ENCODE measurements around the gene OTULIN. TPM values are rescaled to one million over a fixed set of nuclear protein-coding genes. Genes with fewer than 3 reads are reported as not detected.

OTULIN gene
- total RNA-seq, 1 experiment from 2014 or later, result 20.0 TPM

DNA sequence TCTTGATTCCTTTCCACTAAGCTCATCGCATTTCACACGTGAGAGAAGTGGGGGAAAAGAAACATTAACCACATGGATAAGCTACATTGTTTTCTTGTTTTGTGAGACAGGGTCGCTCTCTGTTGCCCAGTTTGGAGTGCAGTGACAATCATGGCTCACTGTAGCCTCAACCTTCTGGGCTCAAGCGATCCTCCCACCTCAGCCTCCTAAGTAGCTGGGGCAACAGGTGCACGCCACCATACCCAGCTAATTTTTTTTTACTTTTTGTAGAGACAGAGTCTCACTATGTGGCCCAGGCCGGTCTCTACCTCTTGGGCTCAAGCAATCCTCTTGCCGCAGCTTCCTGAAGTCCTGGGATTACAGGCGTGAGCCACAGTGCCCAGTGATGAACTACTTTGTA is 2.8 kb downstream of the OTULIN start:
- POLR2A ChIA-PET (ENCODE audit: low non-redundant PET), result no interaction called here
- CTCF ChIA-PET, result no interaction called here
- H3K4me3 ChIP-seq (ENCODE audit: low read depth, low read length, poor library complexity, severe bottlenecking), result no peak overlapping the region
- no peaks in the 10 kb centered on the region for H3K9me3 ChIP-seq (ENCODE audit: low read depth, low read length, poor library complexity, severe bottlenecking)
- intact Hi-C loops (cut with micrococcal nuclease; ENCODE audit: unreplicated experiment), result no loop called here
- no TSS peak for BruUV-seq (replicated peaks)
- TF ChIP-seq, protein P1, sequence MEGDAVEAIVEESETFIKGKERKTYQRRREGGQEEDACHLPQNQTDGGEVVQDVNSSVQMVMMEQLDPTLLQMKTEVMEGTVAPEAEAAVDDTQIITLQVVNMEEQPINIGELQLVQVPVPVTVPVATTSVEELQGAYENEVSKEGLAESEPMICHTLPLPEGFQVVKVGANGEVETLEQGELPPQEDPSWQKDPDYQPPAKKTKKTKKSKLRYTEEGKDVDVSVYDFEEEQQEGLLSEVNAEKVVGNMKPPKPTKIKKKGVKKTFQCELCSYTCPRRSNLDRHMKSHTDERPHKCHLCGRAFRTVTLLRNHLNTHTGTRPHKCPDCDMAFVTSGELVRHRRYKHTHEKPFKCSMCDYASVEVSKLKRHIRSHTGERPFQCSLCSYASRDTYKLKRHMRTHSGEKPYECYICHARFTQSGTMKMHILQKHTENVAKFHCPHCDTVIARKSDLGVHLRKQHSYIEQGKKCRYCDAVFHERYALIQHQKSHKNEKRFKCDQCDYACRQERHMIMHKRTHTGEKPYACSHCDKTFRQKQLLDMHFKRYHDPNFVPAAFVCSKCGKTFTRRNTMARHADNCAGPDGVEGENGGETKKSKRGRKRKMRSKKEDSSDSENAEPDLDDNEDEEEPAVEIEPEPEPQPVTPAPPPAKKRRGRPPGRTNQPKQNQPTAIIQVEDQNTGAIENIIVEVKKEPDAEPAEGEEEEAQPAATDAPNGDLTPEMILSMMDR (conservative IDR thresholded peaks at IDR 0.05; ENCODE audit: low read depth, low read length), result no peak
- no peak for TF ChIP-seq EZH2 (IDR thresholded peaks at IDR 0.05; ENCODE audit: borderline replicate concordance, low read depth, low read length, poor library complexity, severe bottlenecking)
- no peaks in the 10 kb centered on the region for H3K36me3 ChIP-seq (ENCODE audit: insufficient read depth, low read length, poor library complexity, severe bottlenecking)
- no peak overlapping the region for H3K27ac ChIP-seq (ENCODE audit: low read depth, low read length, poor library complexity, severe bottlenecking)
- peaks cover 11% of the 10 kb centered on the region for H3K4me1 ChIP-seq (ENCODE audit: insufficient read depth, low read length, poor library complexity, severe bottlenecking)
- H3K27me3 ChIP-seq (replicated peaks; ENCODE audit: insufficient read depth, low read depth, low read length, poor library complexity), result no peaks in the 10 kb centered on the region
- no peak for DNase-seq (ENCODE audit: low spot score)

DNA sequence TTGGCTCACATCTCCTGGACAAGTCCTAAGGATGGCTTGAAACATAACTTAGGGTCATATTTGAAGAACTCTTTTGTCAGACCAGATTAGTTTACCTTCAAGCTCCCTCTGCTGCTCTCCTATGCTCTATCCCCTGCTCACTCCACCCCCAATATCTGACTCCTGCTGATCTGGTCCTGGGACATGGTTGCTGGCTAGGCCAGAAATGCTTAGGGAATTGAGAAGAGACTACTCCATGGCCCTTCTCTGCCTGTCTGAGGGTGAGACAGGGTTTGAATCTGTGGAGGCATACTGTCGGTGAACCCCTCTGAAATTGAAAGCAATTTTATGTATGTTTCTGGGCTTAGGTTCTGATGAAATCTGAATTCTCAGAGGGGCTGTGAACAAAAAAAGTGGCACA is 3.3 kb downstream of the OTULIN start:
- ChIA-PET POLR2A (ENCODE audit: low non-redundant PET) (no interaction called here), CTCF (no interaction called here)
- Histone ChIP-seq H3K27ac (ENCODE audit: low read depth, low read length, poor library complexity, severe bottlenecking) (no peak overlapping the region), H3K4me1 (ENCODE audit: insufficient read depth, low read length, poor library complexity, severe bottlenecking) (peaks cover 11% of the 10 kb centered on the region), H3K4me3 (ENCODE audit: low read depth, low read length, poor library complexity, severe bottlenecking) (no peak overlapping the region), H3K27me3 (replicated peaks; ENCODE audit: insufficient read depth, low read depth, low read length, poor library complexity) (no peaks in the 10 kb centered on the region), H3K36me3 (ENCODE audit: insufficient read depth, low read length, poor library complexity, severe bottlenecking) (no peaks in the 10 kb centered on the region), H3K9me3 (ENCODE audit: low read depth, low read length, poor library complexity, severe bottlenecking) (no peaks in the 10 kb centered on the region)
- BruUV-seq (replicated peaks), result no TSS peak
- TF ChIP-seq, protein P1 (conservative IDR thresholded peaks at IDR 0.05; ENCODE audit: low read depth, low read length), result no peak
- no peak for TF ChIP-seq EZH2 (IDR thresholded peaks at IDR 0.05; ENCODE audit: borderline replicate concordance, low read depth, low read length, poor library complexity, severe bottlenecking)
- intact Hi-C loops (cut with micrococcal nuclease; ENCODE audit: unreplicated experiment), result no loop called here
- DNase-seq (ENCODE audit: low spot score), result no peak

DNA sequence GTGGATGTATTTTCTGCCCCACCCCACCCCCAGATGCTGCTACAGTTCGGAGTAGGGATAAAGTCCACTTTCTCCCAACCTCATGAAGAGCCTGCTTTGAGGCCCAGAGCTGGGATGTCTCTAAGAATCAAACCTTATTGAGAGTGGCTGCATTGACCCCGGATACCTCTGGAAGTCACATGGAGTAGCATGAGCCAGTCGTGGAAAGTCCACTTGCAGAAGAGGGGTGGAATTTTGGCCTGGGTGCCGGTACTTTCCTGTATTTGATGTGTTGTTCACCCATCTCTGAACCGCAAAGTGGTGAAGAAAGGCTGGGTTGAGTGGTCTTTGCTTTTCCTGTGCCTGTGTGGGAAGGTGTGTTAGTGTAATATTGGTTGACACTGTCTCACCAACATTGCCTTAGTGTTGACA is 3.7 kb downstream of the OTULIN start:
- BruUV-seq (replicated peaks), result no TSS peak
- Histone ChIP-seq H3K4me3 (ENCODE audit: low read depth, low read length, poor library complexity, severe bottlenecking) (no peak overlapping the region), H3K27me3 (replicated peaks; ENCODE audit: insufficient read depth, low read depth, low read length, poor library complexity) (no peaks in the 10 kb centered on the region), H3K27ac (ENCODE audit: low read depth, low read length, poor library complexity, severe bottlenecking) (no peak overlapping the region), H3K9me3 (ENCODE audit: low read depth, low read length, poor library complexity, severe bottlenecking) (no peaks in the 10 kb centered on the region), H3K4me1 (ENCODE audit: insufficient read depth, low read length, poor library complexity, severe bottlenecking) (peaks cover 11% of the 10 kb centered on the region), H3K36me3 (ENCODE audit: insufficient read depth, low read length, poor library complexity, severe bottlenecking) (no peaks in the 10 kb centered on the region)
- intact Hi-C loops (cut with micrococcal nuclease; ENCODE audit: unreplicated experiment), result no loop called here
- TF ChIP-seq, protein P1 (conservative IDR thresholded peaks at IDR 0.05; ENCODE audit: low read depth, low read length), result no peak
- TF ChIP-seq EZH2 (IDR thresholded peaks at IDR 0.05; ENCODE audit: borderline replicate concordance, low read depth, low read length, poor library complexity, severe bottlenecking), result no peak
- CTCF ChIA-PET, result no interaction called here
- POLR2A ChIA-PET (ENCODE audit: low non-redundant PET), result no interaction called here
- DNase-seq (ENCODE audit: low spot score), result no peak

Data from A673 (cell line).